ENCODE measurements around the gene ACTR3.

DNA sequence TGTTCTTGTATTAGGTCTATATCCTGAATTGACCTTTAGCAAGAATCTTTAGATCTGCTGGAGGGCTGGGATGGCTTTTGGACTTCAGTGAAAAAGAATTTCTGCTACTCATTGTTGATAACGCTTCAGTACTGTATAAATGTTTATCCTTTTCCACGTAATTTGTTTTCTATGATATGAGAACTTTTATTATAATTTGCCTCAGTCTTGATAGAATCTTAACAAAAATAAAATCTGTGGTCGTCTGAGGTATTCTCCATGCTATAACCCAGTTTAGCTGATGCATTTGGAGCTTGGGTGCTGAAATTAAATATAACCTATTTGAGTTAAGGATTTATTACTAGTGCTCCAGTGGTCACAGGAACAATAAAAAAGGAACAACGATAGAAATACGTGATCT lies 71.1 kb downstream of the ACTR3 start:
- TF ChIP-seq YY1 (IDR thresholded peaks at IDR 0.05; ENCODE audit: low read depth, low read length): no peak
- TF ChIP-seq SIN3A (conservative IDR thresholded peaks at IDR 0.05 in 1 of 2, IDR thresholded peaks at IDR 0.05 in 1 of 2; ENCODE audit: low read depth in 1 of 2, low read length in 2 of 2): no peak
- TF ChIP-seq CHD1 (IDR thresholded peaks at IDR 0.05; ENCODE audit: low read depth, low read length): no peak
- no peak for TF ChIP-seq CTCF (IDR thresholded peaks at IDR 0.05; ENCODE audit: control extremely low read depth in 1 of 3, insufficient read depth in 1 of 3, low read depth in 1 of 3, low read length in 3 of 3)
- no peak for TF ChIP-seq GABPA (IDR thresholded peaks at IDR 0.05; ENCODE audit: borderline replicate concordance, insufficient read depth, low read length)
- no peak for TF ChIP-seq RFX5 (IDR thresholded peaks at IDR 0.05; ENCODE audit: borderline replicate concordance, low read depth, low read length)
- TF ChIP-seq TAF1 (IDR thresholded peaks at IDR 0.05; ENCODE audit: low read depth, low read length): no peak
- TF ChIP-seq SRF (IDR thresholded peaks at IDR 0.05; ENCODE audit: low read depth, low read length): no peak
- no peak for TF ChIP-seq EGR1 (IDR thresholded peaks at IDR 0.05; ENCODE audit: borderline replicate concordance, low read depth, low read length)
